ENCODE measurements around the gene NUP210L.

- TF ChIP-seq POLR2A (IDR thresholded peaks at IDR 0.05) (no peak), CTCF (IDR thresholded peaks at IDR 0.05) (no peak)
Observed at GRCh38 chr1:154006136-154006535, 148.7 kb downstream of the NUP210L start.
